K562 (cell line): ENCODE results near the gene BEST2. TPM values are rescaled to one million over a fixed set of nuclear protein-coding genes. Genes with fewer than 3 reads are reported as not detected.

Experiments
- CHD4 ChIP-seq: fragments of 200-600 bp; sonication (generic); IDR thresholded peaks from 3 replicates; pipeline ENCODE4 v1.6.1; 2012; ENCODE audit warnings: low read depth, mild to moderate bottlenecking, mixed read lengths, low read length, inconsistent platforms; ENCODE audit not compliant: insufficient read depth, insufficient replicate concordance, poor library complexity, severe bottlenecking
- EGR1 ChIP-seq: fragments of 450-650 bp; conservative IDR thresholded peaks from 2 replicates; pipeline ENCODE4 v1.6.1; 2017; ENCODE audit warnings: mild to moderate bottlenecking
- HDAC1 ChIP-seq, 2 experiments: fragments of 450-650 bp; IDR thresholded peaks; 2 replicates each; pipeline ENCODE4 v1.6.1; 2016 to 2017; ENCODE audit warnings: inconsistent platforms in 1 of 2, mild to moderate bottlenecking in 1 of 2, moderate library complexity in 1 of 2
- HMG20B ChIP-seq: fragments of 250-450 bp; sonication (Bioruptor Pico); IDR thresholded peaks from 2 replicates; pipeline ENCODE4 v1.5.0; 2021; ENCODE audit warnings: mild to moderate bottlenecking
- MAFK ChIP-seq: IDR thresholded peaks from 2 replicates; pipeline ENCODE4 v1.6.1; 2011; ENCODE audit warnings: low read length, improper control_type of control experiment
- NCOA2 ChIP-seq, 2 experiments: fragments of 450-650 bp; IDR thresholded peaks; 2 replicates each; pipeline ENCODE4 v1.6.1; 2018; ENCODE audit warnings: mild to moderate bottlenecking in 2 of 2, moderate library complexity in 1 of 2; ENCODE audit not compliant: partially characterized antibody in 2 of 2
- NR4A1 ChIP-seq, 2 experiments: fragments of 250-450 bp in 1 of 2; fragments of 450-650 bp in 1 of 2; sonication (Bioruptor Pico) in 1 of 2; IDR thresholded peaks; 2 replicates each; pipeline versions ENCODE4 v1.4.0 to v1.6.1; 2016 to 2020; ENCODE audit warnings: mild to moderate bottlenecking in 2 of 2, missing compliant biosample characterization in 1 of 2, missing genetic modification characterization in 1 of 2, moderate library complexity in 1 of 2
- OTX1 ChIP-seq: fragments of 450-650 bp; formaldehyde crosslinking; IDR thresholded peaks from 2 replicates; pipeline ENCODE4 v1.4.0; 2022; ENCODE audit warnings: mild to moderate bottlenecking
- POLR2G ChIP-seq: fragments of 200-400 bp; formaldehyde crosslinking; IDR thresholded peaks from 2 replicates; pipeline ENCODE4 v1.6.1; 2017; ENCODE audit warnings: low read depth, mild to moderate bottlenecking, antibody characterized with exemption, low read length, moderate library complexity
- RBM17 ChIP-seq: fragments of 200-400 bp; formaldehyde crosslinking; IDR thresholded peaks from 2 replicates; pipeline ENCODE4 v1.6.1; 2017; ENCODE audit warnings: low read depth, mild to moderate bottlenecking, low read length, borderline replicate concordance
- RBM22 ChIP-seq: fragments of 200-400 bp; formaldehyde crosslinking; IDR thresholded peaks from 2 replicates; pipeline ENCODE4 v1.6.1; 2018; ENCODE audit warnings: low read length, low read depth; ENCODE audit not compliant: poor library complexity, severe bottlenecking
- RBM34 ChIP-seq: fragments of 200-400 bp; formaldehyde crosslinking; IDR thresholded peaks from 2 replicates; pipeline ENCODE4 v1.6.1; 2018; ENCODE audit warnings: low read length, borderline replicate concordance; ENCODE audit not compliant: insufficient read depth
- SP1 ChIP-seq: sonication (generic); formaldehyde crosslinking; IDR thresholded peaks from 2 replicates; pipeline ENCODE4 v1.8.1; 2022; ENCODE audit warnings: mild to moderate bottlenecking, missing genetic modification reagents
- U2AF1 ChIP-seq: fragments of 200-400 bp; formaldehyde crosslinking; optimal IDR thresholded peaks from 2 replicates; pipeline ENCODE3; 2017; ENCODE audit warnings: mild to moderate bottlenecking, low read depth, low read length, moderate library complexity
- YY1 ChIP-seq, 3 experiments: IDR thresholded peaks; 2 replicates each; pipeline ENCODE4 v1.6.1; 2011; ENCODE audit warnings: low read length in 2 of 3, mild to moderate bottlenecking in 2 of 3, moderate library complexity in 2 of 3, borderline replicate concordance in 1 of 3, control low read depth in 1 of 3, low read depth in 1 of 3; ENCODE audit not compliant: insufficient read depth in 3 of 3, insufficient replicate concordance in 2 of 3, control insufficient read depth in 1 of 3, insufficient read length in 1 of 3; ENCODE audit errors: extremely low read depth in 1 of 3
- ZBTB34 ChIP-seq: fragments of 250-450 bp; sonication (Bioruptor Pico); IDR thresholded peaks from 2 replicates; pipeline ENCODE4 v1.8.0; 2021; ENCODE audit warnings: mild to moderate bottlenecking, moderate library complexity
- ZNF316 ChIP-seq: fragments of 450-650 bp; IDR thresholded peaks from 2 replicates; pipeline ENCODE4 v1.6.1; 2016
- polyA plus RNA-seq, 8 experiments: library from polyadenylated mRNA; depleted of rRNA in 4 of 8; stranded (reverse) in 5 of 8; unstranded in 3 of 8; fragments of >200 nt; fragmentation: Nextera tagmentation in 2 of 8; fragmentation: Illumina TruSeq in 1 of 8; extraction: Ambion mirVana in 2 of 8; extraction: Trizol in 1 of 8; gene quantifications; 2 replicates each; pipeline versions ENCODE4 v1.2.1 to v1.2.3, GENCODE V29; 2011 to 2014; ENCODE audit warnings: inconsistent platforms in 1 of 8, missing spikeins in 1 of 8
- total RNA-seq, 7 experiments: library from RNA; depleted of rRNA in 6 of 7; stranded (reverse); fragments of >200 nt in 6 of 7; fragmentation: Illumina TruSeq in 2 of 7; extraction: Trizol in 2 of 7; gene quantifications; 2 replicates each; pipeline versions ENCODE4 v1.2.1 to v1.2.3, GENCODE V29; 2011 to 2021; ENCODE audit warnings: low replicate concordance in 1 of 7
- TF ChIP-seq, protein P1 (sequence below): fragments of 200-800 bp; sonication (Bioruptor generic); IDR thresholded peaks from 2 replicates; pipeline ENCODE4 v1.6.1; 2017; ENCODE audit warnings: missing genetic modification characterization, missing compliant biosample characterization
- TF ChIP-seq, protein P2 (sequence below): fragments of 250-450 bp; sonication (Bioruptor Pico); IDR thresholded peaks from 2 replicates; pipeline ENCODE4 v1.4.0; 2020; ENCODE audit warnings: mild to moderate bottlenecking, moderate library complexity

BEST2 gene
- total and polyA plus RNA-seq, 9 of the 15 experiments (the other 6 are each of a cell fraction or from before 2014, with no cell fraction given): not detected

DNA sequence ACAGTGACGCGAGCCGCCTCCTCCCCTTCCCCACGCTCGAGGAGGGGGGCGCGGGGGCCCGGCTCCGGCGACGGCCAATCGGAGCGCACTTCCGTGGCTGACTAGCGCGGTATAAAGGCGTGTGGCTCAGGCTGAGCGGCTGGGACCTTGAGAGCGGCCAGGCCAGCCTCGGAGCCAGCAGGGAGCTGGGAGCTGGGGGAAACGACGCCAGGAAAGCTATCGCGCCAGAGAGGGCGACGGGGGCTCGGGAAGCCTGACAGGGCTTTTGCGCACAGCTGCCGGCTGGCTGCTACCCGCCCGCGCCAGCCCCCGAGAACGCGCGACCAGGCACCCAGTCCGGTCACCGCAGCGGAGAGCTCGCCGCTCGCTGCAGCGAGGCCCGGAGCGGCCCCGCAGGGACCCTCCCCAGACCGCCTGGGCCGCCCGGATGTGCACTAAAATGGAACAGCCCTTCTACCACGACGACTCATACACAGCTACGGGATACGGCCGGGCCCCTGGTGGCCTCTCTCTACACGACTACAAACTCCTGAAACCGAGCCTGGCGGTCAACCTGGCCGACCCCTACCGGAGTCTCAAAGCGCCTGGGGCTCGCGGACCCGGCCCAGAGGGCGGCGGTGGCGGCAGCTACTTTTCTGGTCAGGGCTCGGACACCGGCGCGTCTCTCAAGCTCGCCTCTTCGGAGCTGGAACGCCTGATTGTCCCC, 39.9 kb downstream of the BEST2 start, which contains the start of gene JUNB (continued):
- TF ChIP-seq ZBTB34 (CRISPR knock-in tag) (no peak), OTX1 (CRISPR knock-in tag) (peak; percentile 82; the same call in 1 of the 2 replicates), HDAC1 (IDR thresholded peaks at IDR 0.05) (no peak; a peak in 3 of 4 replicates), YY1 (IDR thresholded peaks at IDR 0.05; ENCODE audit: borderline replicate concordance in 1 of 3, control insufficient read depth in 1 of 3, extremely low read depth in 1 of 3, insufficient read depth in 3 of 3, insufficient read length in 1 of 3, insufficient replicate concordance in 2 of 3, low read depth in 1 of 3, low read length in 2 of 3) (peak in 2 of 3 experiments; percentile 68 to 78), POLR2G (peak; percentile 99), NCOA2 (IDR thresholded peaks at IDR 0.05; ENCODE audit: partially characterized antibody in 2 of 2) (no peak), RBM34 (peak; percentile 80; the same call in 1 of the 2 replicates), EGR1 (peak; percentile 84), RBM17 (no peak), NR4A1 (CRISPR knock-in tag; IDR thresholded peaks at IDR 0.05) (no peak), NR4A1 (tag; IDR thresholded peaks at IDR 0.05) (peak; percentile 60; the same call in 1 of the 2 replicates), SP1 (peak; percentile 93), CHD4 (no peak), MAFK (no peak), RBM22 (peak; percentile 98), HMG20B (CRISPR knock-in tag) (no peak), ZNF316 (no peak), U2AF1 (peak; percentile 96)
- TF ChIP-seq, protein P1, sequence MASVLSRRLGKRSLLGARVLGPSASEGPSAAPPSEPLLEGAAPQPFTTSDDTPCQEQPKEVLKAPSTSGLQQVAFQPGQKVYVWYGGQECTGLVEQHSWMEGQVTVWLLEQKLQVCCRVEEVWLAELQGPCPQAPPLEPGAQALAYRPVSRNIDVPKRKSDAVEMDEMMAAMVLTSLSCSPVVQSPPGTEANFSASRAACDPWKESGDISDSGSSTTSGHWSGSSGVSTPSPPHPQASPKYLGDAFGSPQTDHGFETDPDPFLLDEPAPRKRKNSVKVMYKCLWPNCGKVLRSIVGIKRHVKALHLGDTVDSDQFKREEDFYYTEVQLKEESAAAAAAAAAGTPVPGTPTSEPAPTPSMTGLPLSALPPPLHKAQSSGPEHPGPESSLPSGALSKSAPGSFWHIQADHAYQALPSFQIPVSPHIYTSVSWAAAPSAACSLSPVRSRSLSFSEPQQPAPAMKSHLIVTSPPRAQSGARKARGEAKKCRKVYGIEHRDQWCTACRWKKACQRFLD: no peak
- TF ChIP-seq, protein P2, sequence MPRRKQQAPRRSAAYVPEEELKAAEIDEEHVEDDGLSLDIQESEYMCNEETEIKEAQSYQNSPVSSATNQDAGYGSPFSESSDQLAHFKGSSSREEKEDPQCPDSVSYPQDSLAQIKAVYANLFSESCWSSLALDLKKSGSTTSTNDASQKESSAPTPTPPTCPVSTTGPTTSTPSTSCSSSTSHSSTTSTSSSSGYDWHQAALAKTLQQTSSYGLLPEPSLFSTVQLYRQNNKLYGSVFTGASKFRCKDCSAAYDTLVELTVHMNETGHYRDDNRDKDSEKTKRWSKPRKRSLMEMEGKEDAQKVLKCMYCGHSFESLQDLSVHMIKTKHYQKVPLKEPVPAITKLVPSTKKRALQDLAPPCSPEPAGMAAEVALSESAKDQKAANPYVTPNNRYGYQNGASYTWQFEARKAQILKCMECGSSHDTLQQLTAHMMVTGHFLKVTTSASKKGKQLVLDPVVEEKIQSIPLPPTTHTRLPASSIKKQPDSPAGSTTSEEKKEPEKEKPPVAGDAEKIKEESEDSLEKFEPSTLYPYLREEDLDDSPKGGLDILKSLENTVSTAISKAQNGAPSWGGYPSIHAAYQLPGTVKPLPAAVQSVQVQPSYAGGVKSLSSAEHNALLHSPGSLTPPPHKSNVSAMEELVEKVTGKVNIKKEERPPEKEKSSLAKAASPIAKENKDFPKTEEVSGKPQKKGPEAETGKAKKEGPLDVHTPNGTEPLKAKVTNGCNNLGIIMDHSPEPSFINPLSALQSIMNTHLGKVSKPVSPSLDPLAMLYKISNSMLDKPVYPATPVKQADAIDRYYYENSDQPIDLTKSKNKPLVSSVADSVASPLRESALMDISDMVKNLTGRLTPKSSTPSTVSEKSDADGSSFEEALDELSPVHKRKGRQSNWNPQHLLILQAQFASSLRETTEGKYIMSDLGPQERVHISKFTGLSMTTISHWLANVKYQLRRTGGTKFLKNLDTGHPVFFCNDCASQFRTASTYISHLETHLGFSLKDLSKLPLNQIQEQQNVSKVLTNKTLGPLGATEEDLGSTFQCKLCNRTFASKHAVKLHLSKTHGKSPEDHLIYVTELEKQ (CRISPR knock-in tag): no peak
